HL-60/S4 treated with phorbol 12-myristate 13-acetate at 8.2 ng/mL for 4 days and 3 days (cell line): ENCODE results near the gene RBX1.
"Not testable (repeated sequence)": the region's sequence is repeated elsewhere in the genome, so short reads cannot be mapped to it uniquely, and the experiment has no call there.

Experiments
- in situ Hi-C: fragments of 300-500 bp; cut with MboI; formaldehyde crosslinking; loops from 2 replicates; pipeline ENCODE4 v1.15.0; 2022; ENCODE audit warnings: low sequenced_read_pairs

The RBX1 gene

GRCh38 chr22:40950962-40951794 lies at the start of gene RBX1:
RBX1 (plus strand) TSS chr22:40951378; CDS start chr22:40951399, 21 bp downstream.
- in situ Hi-C loops = loop anchor here (25.0 kb wide), 1 partner anchor 136 kb away; the partner anchor contains the start of gene EP300

- in situ Hi-C loops = no loop called here
Measured at GRCh38 chr22:40904101-40904500, 47.1 kb upstream of the RBX1 start.

GRCh38 chr22:40908895-40909294 lies 42.3 kb upstream of the RBX1 start:
- in situ Hi-C loops = no loop called here

- in situ Hi-C loops = no loop called here
Measured at GRCh38 chr22:40911772-40912171, 39.4 kb upstream of the RBX1 start.

GRCh38 chr22:40912987-40913386 lies 38.2 kb upstream of the RBX1 start:
- in situ Hi-C loops = not testable (repeated sequence)

- in situ Hi-C loops = no loop called here
Measured at GRCh38 chr22:40919446-40919845, 31.7 kb upstream of the RBX1 start.

- in situ Hi-C loops = no loop called here
Measured at GRCh38 chr22:40920526-40920925, 30.7 kb upstream of the RBX1 start.

DNA sequence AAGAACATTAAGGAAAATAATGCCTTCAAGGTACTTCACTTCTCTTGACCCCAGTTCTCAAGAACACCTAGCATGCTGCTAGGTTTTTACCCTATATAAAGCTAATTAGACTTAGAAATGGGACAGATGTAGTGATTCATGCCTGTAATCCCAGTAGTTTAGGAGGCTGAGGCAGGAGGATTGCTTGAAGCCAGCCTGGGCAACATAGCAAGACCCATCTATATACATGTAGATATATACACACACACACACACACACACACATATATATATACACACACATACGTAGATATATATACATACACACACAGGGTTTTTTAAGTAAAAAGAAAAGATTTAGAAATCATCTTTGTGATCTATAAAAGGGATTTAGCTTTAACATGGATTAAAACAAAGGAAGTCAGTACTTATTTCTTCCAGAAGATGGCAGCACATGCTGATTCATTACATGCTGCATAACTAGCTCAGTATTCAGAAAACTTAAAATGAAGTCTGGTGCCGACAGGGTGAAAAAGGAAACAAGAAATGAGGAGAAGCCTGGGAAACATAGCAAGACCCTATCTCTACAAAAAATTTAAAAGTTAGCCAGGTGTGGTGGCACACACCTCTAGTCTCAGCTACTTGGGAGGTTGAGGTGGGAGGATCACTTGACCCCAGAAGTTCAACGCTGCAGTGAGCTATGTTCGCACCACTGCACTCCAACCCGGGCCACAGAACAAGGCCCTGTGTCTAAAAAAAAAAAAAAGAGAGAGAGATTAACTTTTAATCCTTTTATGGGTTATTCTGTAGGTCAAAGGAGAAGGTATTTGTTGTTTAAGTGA lies 28.5 kb upstream of the RBX1 start:
- in situ Hi-C loops = no loop called here

- in situ Hi-C loops = no loop called here
Measured at GRCh38 chr22:40928657-40929056, 22.5 kb upstream of the RBX1 start.

DNA sequence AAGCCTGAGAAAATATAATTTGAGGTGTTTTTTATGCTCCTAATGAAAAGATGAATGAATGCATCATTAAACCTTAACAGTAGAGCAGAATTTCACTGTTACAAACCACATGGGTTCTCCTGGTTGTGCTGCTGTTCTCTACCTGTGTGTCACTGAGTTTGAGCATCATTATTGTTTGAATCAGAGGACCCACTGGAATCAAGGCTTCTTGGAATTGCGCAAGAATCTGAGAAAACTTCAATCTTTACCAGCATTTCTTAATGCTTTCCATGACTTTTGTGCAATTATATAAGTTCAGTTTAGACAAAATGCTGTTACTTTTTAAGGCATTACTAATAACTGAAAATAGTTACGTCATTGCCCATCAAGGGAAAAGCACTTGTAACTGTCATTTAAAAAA lies 18.8 kb upstream of the RBX1 start:
- in situ Hi-C loops = no loop called here

DNA sequence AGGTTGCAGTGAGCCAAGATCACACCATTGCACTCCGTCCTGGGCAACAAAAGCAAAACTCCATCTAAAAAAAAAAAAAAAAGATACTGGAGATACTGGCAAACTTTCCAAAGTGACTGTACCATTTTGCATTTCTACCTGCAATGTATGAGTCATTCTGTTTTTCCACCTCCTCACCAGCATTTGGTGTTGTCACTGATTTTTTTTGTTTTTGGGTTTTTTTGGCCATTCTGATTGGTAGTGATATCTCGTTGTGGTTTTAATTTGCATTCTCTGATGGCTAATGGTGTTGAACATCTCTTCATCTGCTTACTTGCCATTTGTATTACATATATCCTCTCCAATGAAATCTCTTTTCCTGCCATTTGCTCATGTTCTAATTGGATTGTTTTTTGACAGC lies 12.0 kb upstream of the RBX1 start:
- in situ Hi-C loops = no loop called here

DNA sequence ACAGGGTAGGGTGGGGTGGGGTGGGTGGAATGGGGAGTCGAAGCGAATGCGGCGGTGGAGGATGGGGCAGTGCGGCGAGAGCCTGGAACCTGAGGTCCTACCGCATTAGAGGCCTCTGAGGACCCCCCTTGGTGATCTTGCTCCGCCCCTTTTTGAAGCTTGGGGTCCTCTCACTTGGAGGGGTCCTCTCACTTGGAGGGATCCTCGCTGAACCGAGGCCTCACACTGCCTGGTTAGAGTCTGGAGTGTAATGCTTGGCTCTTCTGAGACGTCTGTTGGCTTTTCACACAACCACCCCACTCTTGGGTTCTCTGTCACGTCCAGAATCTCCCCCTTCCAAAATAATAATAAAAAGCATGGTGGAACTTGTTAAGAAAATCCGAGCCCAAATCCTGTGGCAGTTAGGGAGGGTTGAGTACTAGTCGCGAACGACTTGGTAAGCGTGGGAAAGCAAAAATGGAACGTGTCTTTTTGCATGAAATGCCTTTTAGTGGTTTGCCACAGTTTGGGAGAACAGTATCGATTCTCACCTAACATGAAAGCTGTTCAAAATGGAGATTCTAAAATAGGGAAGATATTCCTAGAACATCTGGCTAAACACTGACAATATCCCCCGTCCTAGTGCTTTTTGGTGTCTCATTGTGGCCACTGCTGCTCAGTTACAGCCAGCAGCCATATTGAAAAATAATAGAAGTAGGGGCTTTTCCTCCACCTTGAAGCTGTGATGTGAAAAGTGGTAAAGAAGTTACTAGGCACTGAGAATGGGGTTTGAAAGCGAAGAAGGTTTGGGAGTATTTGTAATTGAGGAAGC lies 822 bp downstream of the RBX1 start:
- in situ Hi-C loops = loop anchor here (25.0 kb wide), 1 partner anchor 135 kb away; the partner anchor contains the start of gene EP300

- in situ Hi-C loops = loop anchor here (25.0 kb wide), 1 partner anchor 134 kb away; the partner anchor contains the start of gene EP300
Measured at GRCh38 chr22:40953471-40953870, 2.3 kb downstream of the RBX1 start.

DNA sequence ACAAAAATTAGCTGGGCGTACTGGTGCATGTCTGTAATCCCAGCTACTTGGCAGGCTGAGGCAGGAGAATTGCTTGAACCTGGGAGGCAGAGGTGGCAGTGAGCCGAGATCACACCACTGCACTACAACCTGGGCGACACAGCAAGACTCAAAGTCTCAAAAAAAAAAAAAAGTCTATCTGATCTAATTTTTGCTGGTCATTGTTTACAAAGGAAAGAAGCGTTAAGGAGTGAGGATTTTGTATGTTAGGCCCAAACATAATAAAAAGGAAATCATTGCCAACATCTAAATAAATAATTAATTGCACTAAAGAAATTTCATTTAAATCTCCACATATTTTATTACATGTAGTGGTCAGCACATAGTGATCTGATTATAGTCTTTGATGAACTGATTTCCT lies 2.9 kb downstream of the RBX1 start:
- in situ Hi-C loops = loop anchor here (25.0 kb wide), 1 partner anchor 133 kb away; the partner anchor contains the start of gene EP300

DNA sequence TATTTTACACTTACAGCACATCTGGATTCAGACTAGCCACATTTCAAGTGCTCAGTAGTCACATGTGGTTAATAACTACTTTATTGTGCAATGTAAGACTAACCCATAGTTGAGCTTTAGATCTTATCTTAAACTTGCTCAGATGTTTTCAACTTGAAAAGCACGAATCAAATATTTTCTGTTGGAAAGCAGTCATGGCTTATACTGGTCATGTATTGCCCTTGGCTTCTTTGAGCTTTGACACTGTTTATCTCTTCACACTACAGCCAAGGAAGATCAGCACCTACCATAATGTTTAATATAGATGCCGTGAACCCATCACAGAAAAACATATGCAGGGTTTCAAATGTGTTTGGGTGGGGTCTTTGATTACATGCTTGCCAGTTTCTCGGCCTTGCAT lies 4.4 kb downstream of the RBX1 start:
- in situ Hi-C loops = loop anchor here (25.0 kb wide), 1 partner anchor 132 kb away; the partner anchor contains the start of gene EP300

DNA sequence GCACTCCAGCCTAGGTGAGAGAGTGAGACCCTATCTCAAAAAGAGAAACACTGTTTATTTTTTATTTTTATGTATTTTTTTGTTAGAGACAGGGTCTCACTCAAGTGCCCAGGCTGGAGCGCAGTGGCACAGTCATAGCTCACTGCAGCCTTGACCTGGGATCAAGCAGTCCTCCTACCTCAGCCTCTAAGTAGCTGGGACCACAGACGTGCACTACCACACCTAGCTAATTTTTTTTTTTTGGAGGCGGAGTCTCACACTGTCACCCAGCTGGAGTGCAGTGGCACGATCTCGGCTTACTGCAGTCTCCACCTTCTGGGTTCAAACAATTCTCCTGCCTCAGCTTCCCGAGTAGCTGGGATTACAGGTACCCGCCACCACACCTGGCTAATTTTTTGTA lies 6.4 kb downstream of the RBX1 start:
- in situ Hi-C loops = loop anchor here (25.0 kb wide), 1 partner anchor 130 kb away; the partner anchor contains the start of gene EP300

DNA sequence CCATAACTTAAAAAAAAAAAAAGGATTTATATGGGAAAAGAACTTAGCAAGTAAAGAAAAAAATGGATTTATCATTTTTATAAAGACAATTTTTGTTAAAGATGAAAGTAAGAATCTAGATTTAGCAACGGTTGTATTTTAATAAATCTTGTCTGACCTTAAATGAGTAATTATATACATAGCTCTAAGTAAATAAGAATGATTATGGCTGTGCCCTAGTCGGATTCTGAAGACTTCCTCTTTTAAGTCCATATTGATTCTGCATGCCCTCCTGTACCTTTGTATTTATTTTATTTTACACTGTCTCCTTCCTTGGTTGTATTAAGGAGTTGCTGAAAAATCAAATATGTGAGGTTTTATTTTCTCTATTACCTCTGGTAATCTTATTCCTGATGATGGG lies 7.1 kb downstream of the RBX1 start:
- in situ Hi-C loops = loop anchor here (25.0 kb wide), 1 partner anchor 129 kb away; the partner anchor contains the start of gene EP300

GRCh38 chr22:40960145-40960544 lies 9.0 kb downstream of the RBX1 start:
- in situ Hi-C loops = loop anchor here (25.0 kb wide), 1 partner anchor 127 kb away; the partner anchor contains the start of gene EP300

GRCh38 chr22:40965936-40966725 lies 15.0 kb downstream of the RBX1 start:
- in situ Hi-C loops = loop anchor here (25.0 kb wide), 1 partner anchor 121 kb away; the partner anchor contains the start of gene EP300

DNA sequence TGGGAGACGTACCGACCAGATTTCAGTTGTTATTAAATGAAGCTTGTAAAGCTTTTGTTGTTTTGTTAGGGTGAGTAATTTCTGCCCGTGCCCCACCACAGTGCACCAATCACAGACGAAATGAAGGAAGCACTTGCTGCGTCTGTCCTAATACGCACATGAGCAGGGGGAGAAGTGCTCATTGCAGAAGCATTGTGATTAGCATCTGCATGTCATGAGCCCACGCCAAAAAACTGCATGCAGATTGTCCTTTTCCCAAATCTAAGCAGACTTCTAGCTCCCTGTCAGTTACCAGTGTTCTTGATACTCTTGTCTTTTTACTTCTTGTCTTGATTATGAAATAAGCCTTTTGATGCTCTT lies 15.5 kb downstream of the RBX1 start:
- in situ Hi-C loops = loop anchor here (25.0 kb wide), 1 partner anchor 121 kb away; the partner anchor contains the start of gene EP300
